ENCODE results near the gene PNMA6E. TPM values are rescaled to one million over a fixed set of nuclear protein-coding genes. Genes with fewer than 3 reads are reported as not detected.

The PNMA6E gene
- total and polyA plus RNA-seq, 9 of the 15 experiments (the other 6 are each of a cell fraction or from before 2014, with no cell fraction given) = 0.03 TPM; not detected in 8

DNA sequence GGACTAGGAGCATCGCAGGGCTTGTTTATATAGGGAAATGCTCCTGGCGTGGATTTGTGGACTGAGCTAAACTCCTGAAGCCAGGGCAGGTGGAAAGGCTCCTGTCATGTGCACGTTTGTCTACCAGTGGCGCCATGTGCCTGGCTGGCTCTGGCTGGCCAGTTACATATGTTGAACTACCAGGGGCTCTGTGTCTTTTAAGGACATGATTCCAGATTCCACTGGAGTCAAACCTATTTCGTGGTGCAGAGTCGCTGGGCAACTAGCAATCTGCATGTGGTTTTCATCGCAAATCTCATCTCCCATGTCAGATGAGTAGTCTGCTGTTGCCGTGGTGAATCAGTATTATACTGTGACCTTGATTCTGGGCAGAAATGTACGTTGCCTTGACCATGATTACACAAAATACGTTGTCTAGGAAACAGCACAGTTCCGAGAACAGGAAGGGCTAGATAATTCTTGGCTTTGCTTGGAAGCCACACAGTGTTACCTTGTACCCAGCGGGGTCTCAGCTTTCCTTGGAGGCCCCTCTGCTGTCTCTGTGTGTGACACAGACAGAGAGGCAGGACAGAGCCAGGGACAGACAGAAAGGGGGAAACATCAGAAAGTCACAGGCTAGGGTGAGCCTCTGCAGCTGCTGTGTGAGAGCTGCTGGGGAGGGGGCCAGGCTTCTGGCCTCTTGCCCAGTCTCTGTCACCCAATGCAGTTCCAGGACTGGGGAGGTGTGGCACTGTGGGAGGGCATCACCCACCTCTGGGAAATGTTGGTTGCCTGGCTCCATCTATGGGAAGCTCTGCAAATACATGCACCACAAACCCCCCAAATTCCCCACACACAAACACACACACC lies 19.2 kb downstream of the PNMA6E start (continued):
- TF ChIP-seq POU5F1 (IDR thresholded peaks at IDR 0.05; ENCODE audit: borderline replicate concordance, low read depth, low read length, partially characterized antibody) (no peak), HDAC8 (tag; IDR thresholded peaks at IDR 0.05) (no peak), TEAD1 (CRISPR knock-in tag; IDR thresholded peaks at IDR 0.05) (no peak), ELF1 (tag; IDR thresholded peaks at IDR 0.05) (peak; percentile 61; the same call in 1 of the 2 replicates), TFAM (CRISPR knock-in tag; conservative IDR thresholded peaks at IDR 0.05) (no peak), CBFA2T3 (IDR thresholded peaks at IDR 0.05) (peak; percentile 20; the same call in 1 of the 2 replicates), ASH1L (IDR thresholded peaks at IDR 0.05; ENCODE audit: borderline replicate concordance, low read depth, partially characterized antibody) (no peak), BRD9 (IDR thresholded peaks at IDR 0.05; ENCODE audit: low read depth, partially characterized antibody) (peak; percentile 38), L3MBTL2 (IDR thresholded peaks at IDR 0.05) (peak; percentile 74), ZNF282 (CRISPR knock-in tag; IDR thresholded peaks at IDR 0.05) (no peak)
- TF ChIP-seq, protein P1, sequence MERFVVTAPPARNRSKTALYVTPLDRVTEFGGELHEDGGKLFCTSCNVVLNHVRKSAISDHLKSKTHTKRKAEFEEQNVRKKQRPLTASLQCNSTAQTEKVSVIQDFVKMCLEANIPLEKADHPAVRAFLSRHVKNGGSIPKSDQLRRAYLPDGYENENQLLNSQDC (CRISPR knock-in tag; IDR thresholded peaks at IDR 0.05) = no peak
- TF ChIP-seq, protein P2, sequence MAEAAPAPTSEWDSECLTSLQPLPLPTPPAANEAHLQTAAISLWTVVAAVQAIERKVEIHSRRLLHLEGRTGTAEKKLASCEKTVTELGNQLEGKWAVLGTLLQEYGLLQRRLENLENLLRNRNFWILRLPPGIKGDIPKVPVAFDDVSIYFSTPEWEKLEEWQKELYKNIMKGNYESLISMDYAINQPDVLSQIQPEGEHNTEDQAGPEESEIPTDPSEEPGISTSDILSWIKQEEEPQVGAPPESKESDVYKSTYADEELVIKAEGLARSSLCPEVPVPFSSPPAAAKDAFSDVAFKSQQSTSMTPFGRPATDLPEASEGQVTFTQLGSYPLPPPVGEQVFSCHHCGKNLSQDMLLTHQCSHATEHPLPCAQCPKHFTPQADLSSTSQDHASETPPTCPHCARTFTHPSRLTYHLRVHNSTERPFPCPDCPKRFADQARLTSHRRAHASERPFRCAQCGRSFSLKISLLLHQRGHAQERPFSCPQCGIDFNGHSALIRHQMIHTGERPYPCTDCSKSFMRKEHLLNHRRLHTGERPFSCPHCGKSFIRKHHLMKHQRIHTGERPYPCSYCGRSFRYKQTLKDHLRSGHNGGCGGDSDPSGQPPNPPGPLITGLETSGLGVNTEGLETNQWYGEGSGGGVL (CRISPR knock-in tag; IDR thresholded peaks at IDR 0.05) = no peak
- TF ChIP-seq, protein P3, sequence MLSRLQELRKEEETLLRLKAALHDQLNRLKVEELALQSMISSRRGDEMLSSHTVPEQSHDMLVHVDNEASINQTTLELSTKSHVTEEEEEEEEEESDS (CRISPR knock-in tag; IDR thresholded peaks at IDR 0.05) = no peak
- TF ChIP-seq, protein P4, sequence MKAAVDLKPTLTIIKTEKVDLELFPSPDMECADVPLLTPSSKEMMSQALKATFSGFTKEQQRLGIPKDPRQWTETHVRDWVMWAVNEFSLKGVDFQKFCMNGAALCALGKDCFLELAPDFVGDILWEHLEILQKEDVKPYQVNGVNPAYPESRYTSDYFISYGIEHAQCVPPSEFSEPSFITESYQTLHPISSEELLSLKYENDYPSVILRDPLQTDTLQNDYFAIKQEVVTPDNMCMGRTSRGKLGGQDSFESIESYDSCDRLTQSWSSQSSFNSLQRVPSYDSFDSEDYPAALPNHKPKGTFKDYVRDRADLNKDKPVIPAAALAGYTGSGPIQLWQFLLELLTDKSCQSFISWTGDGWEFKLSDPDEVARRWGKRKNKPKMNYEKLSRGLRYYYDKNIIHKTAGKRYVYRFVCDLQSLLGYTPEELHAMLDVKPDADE (conservative IDR thresholded peaks at IDR 0.05; ENCODE audit: control insufficient read depth, low read depth, low read length) = no peak

Measured in K562 (cell line).